HL-60/S4 (cell line): ENCODE measurements around the gene SPECC1L.

Experiments
- in situ Hi-C: fragments of 300-500 bp; cut with MboI; formaldehyde crosslinking; loops from 2 replicates; pipeline ENCODE4 v1.14.3; 2022; ENCODE audit warnings: low sequenced_read_pairs

Gene SPECC1L

DNA sequence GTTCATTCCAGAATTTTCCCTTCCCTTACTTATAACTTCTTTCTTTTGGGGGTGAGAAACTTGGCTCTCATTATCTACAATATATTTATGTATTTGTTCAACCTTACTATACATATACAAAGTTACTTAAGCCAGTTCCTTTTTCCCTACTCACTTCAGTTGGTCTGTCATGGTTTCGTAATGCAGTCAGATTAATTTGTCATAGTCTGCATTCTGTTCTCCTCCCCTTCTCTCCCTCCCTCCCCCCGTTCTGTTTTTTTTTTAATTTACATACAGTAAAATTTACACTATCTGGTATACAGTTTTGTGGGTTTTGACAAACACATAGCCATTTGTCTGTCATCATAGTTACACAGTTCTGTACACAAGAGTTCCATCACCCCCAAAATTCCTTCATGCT, 84.9 kb downstream of the SPECC1L start:
- in situ Hi-C loops = no loop called here

DNA sequence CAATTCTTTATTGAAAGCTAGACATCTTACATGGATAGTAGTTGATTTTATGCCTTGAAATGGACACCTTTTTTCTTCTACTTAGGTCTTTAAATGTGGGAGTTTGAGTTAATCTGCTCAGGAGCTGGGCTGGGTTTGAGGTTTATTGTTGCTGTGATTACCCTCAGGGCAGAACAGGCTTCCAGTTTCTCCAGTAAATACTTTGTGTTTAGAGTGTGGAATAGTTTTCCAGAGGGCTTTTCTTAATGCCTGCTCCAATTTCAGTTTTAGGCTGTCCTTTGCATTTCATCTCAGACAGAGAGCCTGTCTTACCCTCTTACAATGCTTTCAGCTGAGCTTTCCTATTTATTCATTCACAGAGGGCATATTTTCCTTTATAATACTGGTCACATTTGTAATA, 86.9 kb downstream of the SPECC1L start:
- in situ Hi-C loops = no loop called here

DNA sequence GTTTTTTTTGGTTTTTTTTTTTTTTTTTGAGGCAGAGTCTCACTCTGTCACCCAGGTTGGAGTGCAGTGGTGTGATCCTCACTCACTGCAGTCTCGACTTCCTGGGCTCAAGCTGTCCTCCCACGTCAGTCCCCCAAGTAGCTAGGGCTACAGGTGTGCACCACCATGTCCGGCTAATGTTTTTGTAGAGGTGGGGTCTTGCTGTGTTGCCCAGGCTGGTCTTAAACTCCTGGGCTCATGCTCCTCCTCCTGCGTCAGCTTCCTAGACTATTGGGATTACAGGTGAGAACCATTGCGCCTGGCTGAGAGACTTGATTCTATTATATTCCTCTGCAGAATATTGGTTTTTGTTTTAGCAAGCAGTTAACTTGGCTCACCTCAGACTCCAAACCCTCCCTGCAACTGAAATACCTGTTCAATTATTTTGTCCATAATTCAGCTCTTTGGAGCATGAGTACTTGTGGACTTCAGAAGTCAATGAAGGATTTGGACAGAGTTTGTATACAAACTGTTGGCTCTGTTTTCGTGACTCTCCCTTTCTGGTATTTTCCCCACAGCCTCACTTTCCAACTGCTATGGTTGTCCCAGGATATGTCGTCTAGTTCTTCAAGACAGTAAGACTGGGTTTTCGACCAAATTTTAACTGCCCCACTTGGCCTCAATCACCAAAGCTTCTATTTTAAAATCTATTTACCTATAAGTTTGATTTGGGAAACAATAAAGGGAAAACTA, 87.6 kb downstream of the SPECC1L start:
- in situ Hi-C loops = no loop called here

DNA sequence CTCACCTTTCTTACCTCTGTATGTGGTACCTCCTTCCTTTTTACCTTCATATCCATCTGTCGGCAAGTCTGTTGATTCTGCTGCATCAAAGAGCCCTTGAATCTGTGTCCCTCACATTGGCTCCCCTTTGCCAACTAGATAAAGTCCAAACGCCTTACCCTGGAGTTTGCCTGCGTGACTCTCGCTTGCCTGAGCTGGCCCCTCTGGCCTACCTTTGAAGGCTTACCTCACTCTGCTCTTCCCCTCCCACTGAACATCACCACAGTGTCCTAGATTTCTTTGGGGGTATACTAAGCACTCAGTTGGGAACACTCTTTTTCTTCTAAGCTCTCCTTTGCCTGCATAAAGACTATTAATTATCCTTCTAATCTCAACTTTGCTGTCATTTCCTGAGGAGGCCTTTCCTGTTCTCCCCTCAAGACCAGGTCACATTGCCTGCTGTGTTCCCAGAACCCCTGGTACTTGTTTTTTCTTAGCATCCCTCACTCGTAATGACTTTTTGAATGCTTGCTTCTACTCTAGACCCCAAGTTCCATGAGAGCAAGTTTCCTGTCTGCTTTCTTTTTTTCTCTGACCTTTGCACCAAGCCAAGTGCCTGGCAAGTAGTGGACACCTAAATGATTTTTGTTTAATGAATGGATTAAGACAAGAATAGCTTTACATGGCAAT, 89.0 kb downstream of the SPECC1L start:
- in situ Hi-C loops = no loop called here

DNA sequence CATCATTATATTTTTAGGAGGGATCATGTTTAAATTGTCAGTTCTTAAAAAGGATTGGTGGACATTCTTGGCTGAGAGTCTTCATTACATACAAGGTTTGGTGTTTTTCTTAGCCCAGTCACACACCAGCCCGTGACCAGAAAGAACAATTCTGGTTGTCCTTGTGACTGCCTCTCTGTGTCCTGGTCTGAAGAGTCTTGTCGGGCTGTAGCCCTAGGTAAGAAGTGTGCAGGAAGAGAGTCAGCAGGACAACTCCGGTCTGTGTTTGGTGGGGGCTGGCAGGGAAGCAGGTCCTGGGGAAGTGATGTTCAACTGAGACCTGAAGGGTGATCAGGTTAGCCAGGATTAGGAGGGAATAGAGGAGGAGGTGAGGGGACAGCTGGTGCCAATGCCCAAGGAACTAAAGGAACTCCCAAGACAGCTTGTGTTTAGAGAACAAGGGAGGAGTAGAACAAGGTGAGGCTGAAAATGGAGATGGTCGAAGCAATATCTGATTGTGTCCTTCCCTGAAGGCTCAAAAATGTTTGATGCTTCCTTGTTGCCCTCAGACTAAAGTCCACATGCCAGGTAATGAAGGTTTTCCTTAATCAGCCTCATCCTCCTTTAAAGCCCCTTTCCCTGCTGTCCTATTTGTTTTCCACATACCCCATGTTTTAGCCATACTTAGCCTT, 91.5 kb downstream of the SPECC1L start:
- in situ Hi-C loops = no loop called here

DNA sequence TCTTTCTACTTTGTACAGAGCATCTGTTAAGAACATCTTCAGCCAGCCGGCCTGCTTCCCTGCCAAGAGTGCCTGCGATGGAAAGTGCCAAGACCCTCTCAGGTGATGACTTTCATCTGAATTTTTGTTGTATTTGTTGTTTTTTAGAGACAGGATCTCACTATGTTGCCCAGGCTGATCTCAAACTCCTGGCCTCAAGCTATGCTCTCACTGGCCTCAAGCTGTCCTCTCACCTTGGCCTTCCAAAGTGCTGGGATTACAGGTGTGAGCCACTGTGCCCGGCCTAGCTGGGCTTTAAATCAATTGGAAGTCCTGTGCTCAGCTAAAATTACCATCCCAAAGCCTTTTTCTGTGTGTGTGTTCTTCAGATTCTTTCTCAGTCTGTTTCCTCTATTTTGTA, 92.6 kb downstream of the SPECC1L start:
- in situ Hi-C loops = no loop called here

DNA sequence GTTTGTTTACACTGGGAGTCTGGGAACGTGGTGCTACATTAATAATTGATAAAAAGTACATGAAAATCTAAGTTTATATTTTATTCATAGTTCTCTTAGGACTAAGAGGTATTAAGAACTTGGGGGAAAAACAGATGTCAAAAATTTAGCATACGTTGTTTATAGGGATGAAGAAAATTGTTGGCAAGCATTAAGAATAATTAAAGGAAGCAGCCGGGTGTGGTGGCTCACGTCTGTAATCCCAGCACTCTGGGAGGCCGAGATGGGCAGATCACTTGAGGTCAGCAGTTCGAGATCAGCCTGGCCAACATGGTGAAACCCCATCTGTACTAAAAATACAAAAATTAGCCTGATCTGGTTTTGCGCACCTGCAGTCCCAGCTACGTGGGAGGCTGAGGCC, 96.1 kb downstream of the SPECC1L start:
- in situ Hi-C loops = no loop called here

DNA sequence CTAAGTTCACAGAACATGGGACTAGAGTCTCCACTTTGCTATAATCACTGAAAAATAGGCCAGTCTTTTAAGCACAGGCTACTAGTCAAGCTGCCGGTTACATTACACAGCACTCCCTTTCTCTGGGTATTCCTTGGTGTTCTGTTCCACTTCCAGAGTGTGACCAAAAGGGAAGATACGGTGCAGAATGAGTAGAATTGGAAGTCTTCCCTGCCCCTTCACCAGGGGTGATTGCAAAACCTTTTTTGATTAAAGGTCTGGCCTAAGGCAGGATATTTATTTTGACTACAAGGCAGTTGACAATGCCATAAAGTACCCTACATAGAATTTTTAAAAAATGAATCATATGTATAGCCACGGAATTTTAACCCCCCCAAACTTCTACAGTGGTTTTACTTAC, 97.2 kb downstream of the SPECC1L start:
- in situ Hi-C loops = no loop called here

DNA sequence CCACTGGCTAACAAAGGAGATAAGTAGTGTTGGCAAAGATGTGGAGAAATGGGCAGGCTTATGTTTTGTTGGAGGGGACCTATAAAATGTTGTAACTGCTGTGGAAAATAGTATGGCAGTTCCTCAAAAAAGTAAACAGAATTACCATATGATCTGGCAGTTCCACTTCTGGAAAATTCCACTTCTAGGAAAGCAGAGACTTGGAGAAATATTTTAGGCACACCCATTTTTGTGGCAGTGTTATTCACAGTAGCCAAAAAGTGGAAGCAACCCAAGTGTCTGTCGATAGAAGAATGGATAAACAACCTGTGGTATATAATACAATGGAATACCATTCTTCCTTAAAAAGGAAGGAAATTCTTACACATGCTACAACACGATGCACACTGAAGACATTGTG, 99.8 kb downstream of the SPECC1L start:
- in situ Hi-C loops = no loop called here

DNA sequence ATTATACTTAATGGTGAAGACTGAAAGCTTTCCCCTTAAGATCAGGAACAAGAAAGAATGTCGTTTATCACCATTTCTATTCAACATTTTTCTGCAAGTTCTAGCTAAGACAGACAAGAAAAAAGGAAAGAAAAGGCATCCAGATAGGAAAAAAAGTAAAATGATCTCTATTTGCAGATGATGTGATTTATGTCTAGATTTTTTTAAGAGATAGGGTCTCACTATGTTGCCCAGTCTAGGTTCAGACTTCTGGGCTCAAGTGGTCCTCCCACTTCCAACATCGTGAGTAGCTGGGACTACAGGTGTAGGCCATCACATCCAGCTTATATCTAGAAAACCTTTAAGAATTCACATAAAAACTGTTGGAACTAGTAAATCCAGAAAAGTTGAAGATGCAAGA, 105.4 kb downstream of the SPECC1L start:
- in situ Hi-C loops = no loop called here

DNA sequence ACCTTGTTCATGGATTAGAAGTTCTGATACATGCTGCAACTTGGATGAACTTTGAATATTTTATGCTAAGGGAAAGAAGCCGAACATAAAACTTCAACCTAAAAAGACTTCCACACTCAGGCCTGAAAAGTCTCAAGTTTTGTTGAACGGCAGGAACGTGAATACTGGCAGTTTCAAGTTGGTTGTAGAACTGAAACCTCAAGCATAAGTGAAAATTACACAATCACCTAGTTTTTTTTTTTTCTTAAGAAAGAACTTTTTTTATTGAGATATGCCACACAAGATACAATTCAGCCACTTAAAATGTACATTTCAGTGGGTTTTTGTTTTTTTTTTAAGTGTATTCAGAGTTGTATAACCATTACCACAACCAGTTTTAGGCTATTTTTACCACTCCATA, 106.0 kb downstream of the SPECC1L start:
- in situ Hi-C loops = no loop called here

DNA sequence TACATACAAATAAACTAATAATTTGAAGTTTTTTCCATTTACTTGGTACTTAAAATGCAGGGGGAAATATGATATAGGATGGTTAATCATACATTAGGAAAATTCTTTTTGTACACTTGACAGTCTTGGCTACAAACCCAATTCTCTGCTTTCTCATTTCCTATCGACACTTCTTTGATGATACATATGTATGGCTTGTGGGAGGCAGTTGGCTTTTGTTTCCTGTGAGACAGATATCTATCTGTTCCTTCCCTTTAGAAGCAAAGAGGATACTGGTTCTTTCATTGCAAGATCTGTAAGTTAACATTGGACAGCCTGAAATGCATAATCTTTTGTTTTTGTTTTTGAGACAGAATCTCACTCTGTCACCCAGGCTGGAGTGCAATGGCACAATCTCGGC, 108.9 kb downstream of the SPECC1L start:
- in situ Hi-C loops = no loop called here

DNA sequence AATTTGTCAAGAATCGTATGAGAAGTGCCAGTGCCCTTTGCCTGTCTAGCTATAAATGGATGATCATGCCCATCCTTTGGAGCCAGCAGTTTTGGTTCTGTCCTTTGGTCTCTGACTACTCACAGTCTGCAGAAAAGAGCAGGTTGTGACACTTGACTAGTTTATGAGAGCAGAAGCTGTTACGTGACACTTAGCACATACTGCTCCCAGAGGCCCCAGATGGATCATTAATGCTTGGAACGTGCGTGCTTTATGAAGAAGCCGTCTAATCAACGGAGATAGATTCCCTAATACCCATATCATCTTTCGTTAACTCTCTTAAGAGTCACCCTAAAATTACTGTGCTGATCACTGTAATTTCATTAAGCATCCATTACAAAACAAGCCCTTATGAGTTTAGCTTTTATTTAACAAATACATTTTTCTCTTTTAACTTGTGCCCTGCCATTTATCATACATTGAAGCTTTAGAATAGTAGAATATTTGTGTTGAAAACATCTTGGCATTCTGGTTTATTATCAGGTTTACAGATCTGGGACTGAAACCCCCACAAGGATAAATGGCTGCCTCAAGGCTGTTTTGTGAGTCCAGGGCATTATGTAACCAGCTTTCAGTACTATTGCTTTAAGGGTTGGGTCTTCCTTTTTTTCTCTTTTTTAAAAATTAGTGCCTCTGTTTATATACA, 109.7 kb downstream of the SPECC1L start:
- in situ Hi-C loops = no loop called here

DNA sequence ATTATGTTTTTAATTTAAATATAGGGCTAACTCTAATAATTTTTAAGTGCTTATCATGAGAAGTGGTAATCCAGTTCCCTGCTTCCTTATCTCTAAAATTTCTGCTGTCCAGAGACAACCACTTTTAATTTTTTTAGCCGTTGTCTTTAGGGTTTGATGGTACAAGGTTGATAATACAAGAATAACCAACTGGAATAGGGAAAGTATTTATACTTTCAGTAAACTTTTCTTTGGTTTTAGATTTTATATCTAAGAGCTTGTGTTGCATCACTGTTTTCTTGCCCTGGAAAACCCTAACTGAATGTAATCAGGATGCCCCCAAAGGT, 110.2 kb downstream of the SPECC1L start:
- in situ Hi-C loops = no loop called here

DNA sequence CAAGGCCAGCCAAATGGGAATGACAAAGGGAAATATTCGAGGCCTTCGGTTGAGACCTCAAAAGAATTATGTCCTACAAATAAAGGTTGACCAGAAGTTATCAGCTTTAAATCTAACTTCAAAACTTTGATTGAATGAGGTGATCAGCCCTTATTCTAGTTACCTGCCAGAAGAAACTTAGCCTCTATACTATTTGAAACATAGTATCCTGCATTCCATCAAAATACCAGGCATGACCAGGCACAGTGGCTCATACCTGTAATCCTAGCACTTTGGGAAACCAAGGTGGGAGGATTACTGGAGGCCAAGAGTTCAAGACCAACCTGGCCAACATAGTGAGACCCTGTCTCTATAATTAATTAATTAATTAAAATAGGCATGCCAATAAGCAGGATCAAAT, 112.4 kb downstream of the SPECC1L start:
- in situ Hi-C loops = no loop called here

DNA sequence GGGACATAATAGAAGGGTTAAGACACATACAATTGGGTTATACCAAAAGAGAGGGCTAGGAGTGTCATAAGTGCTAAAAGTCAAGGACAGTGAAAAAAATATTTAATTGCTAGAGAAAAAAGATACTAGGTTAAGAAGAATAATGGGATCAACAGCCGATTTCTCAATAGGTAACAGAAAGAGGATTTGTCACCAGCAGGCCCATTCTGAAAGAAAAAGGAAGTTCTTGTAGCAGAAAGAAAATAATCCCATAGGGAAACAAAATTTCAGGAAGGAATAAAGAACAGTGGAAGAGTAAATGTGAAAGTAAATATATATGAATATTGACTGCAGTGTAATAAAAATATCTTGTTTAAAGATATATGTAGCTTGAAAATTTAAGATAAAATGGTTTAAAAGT, 113.5 kb downstream of the SPECC1L start:
- in situ Hi-C loops = no loop called here

DNA sequence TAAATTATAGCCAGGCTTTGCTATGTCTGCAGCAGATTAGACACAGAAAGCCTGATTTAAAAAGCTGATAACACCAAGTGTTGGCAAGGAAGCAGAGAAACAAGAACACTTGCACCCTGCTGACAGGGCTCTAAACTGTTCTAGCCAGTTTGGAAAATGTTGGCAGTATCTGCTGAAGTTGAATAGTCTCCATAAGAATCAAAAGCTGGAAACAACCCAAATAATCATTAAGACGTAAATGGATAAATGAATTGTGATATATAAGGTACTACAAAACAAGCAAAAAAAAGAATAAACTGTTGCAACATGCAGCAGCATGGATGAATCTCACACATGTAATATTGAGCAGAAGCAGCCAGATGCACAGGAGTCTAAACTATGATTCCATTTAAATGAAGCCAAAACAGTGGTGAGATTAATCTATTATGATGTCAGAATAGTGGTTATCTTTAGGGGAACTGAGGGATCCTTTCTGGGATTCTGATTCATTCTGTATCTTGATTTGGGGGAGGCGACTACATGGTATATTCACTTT, 116.4 kb downstream of the SPECC1L start:
- in situ Hi-C loops = no loop called here

DNA sequence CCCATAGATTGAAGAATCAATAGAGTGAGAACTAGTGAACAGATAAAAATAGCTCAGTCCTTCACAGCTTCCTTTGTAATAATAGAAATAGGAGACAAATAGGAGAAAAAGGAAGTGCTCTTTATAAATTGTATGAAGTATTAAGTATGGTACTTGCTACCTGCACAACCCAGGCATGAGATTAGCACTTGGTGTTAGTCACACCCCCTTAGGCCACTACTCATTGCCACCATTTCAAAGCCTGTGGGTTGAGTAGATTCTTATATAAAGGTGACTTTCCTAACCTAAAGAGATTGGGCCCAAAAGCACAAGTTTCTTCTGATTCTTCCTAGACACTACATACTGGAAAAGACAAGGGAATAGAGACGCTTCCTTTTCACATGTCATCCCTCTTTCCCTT, 119.0 kb downstream of the SPECC1L start:
- in situ Hi-C loops = no loop called here

DNA sequence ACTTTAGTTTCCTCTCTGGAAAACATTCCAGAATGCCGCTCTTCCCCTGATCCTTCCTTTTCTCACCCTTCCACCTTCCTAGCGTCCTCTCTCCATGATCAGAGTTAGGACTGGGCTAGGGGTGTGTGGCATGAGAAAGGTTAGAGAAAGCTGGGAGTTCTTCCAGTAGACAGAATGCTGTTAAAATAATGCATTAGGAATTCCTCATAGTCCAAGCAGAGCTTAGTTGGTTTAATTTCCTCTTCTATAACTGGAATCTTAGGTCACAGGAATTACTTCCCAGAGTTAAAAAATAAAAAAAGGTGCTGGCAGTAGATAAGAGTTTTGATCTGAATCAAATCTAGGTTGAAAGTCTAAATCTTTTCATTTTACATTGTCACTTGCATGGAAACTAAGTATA, 119.5 kb downstream of the SPECC1L start:
- in situ Hi-C loops = no loop called here

DNA sequence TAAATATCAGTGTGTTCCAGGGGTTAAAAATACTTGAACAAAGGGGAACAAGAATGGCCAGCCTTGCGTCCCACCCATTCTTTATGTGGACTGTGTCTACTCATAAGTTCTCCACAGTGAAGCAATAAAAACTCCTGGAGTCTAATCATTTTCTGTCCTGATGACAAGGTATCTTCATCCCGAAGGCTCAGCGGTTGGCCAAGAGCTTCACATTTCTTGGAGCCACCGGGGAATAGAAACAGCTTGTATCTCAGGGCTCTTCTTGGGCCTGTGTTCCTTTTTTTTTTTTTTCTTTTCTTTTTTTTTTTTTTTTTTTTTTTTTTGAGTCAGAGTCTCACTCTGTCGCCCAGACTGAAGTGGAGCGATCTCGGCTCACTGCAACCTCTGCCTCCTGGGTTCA, 119.9 kb downstream of the SPECC1L start:
- in situ Hi-C loops = no loop called here

DNA sequence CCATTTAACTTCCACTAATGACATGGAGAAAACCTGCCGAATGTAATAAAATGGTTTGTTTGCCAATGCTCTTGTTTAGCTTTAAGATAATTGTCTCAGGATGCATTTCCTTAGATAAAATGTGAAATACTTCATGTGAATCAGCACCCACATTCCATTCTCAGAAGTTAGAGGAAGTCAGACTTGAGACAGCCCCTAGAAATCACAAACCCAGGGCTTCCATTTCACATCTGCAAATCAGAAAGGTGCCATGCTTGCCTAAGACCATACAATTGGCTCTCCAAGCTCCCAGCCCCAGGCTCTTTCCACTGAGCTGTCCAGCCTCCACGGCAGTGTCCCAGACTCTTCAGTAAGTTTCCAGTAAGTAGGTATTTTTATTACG, 121.2 kb downstream of the SPECC1L start:
- in situ Hi-C loops = no loop called here
